ENCODE measurements around the gene MTUS2. TPM values are rescaled to one million over a fixed set of nuclear protein-coding genes. Genes with fewer than 3 reads are reported as not detected.

MTUS2 gene
- total and polyA plus RNA-seq, 2 donors (not counting 3 experiments of a cell fraction or from before 2014, with no cell fraction given): not detected

DNA sequence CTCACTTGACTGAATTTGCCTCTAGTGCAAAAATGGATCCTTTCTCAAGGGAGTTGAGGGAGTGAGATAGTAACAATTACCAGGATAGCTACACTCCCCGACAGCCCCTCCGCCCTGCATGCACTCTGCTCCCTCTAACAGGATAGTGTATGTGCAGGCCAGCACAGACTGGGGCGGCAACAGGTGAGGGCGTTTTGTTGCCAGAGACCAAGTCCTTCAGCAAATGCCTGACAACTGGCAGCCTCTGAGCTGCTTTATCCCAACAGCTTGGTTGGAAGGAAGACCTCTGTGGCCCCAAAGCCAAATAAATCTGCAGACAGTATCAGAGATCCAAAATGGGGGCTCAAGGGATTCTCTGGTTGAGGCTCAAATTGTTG, 688.7 kb downstream of the MTUS2 start:
- TF ChIP-seq, protein P1, sequence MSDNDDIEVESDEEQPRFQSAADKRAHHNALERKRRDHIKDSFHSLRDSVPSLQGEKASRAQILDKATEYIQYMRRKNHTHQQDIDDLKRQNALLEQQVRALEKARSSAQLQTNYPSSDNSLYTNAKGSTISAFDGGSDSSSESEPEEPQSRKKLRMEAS (IDR thresholded peaks at IDR 0.05; ENCODE audit: insufficient read depth, insufficient read length): no peak
- TF ChIP-seq GATA2 (IDR thresholded peaks at IDR 0.05; ENCODE audit: insufficient read depth, insufficient read length, low read depth, low read length) (no peak), POLR2AphosphoS5 (IDR thresholded peaks at IDR 0.05; ENCODE audit: insufficient read depth, low read depth, low read length) (no peak), MYC (IDR thresholded peaks at IDR 0.05; ENCODE audit: low read depth, low read length) (no peak), FOS (IDR thresholded peaks at IDR 0.05; ENCODE audit: borderline replicate concordance, insufficient read depth, low read length) (no peak), POLR2A (IDR thresholded peaks at IDR 0.05; ENCODE audit: low read depth, low read length) (no peak), JUN (IDR thresholded peaks at IDR 0.05; ENCODE audit: borderline replicate concordance, insufficient read depth, insufficient read length, low read depth) (no peak), EZH2 (IDR thresholded peaks at IDR 0.05; ENCODE audit: borderline replicate concordance, low read depth, low read length, severe bottlenecking) (no peak)
- TF ChIP-seq, protein P2, sequence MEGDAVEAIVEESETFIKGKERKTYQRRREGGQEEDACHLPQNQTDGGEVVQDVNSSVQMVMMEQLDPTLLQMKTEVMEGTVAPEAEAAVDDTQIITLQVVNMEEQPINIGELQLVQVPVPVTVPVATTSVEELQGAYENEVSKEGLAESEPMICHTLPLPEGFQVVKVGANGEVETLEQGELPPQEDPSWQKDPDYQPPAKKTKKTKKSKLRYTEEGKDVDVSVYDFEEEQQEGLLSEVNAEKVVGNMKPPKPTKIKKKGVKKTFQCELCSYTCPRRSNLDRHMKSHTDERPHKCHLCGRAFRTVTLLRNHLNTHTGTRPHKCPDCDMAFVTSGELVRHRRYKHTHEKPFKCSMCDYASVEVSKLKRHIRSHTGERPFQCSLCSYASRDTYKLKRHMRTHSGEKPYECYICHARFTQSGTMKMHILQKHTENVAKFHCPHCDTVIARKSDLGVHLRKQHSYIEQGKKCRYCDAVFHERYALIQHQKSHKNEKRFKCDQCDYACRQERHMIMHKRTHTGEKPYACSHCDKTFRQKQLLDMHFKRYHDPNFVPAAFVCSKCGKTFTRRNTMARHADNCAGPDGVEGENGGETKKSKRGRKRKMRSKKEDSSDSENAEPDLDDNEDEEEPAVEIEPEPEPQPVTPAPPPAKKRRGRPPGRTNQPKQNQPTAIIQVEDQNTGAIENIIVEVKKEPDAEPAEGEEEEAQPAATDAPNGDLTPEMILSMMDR (IDR thresholded peaks at IDR 0.05; ENCODE audit: extremely low read depth in 1 of 2, insufficient read depth in 1 of 2, low read depth in 1 of 2, low read length in 2 of 2): no peak
- no peaks in the 10 kb centered on the region for H3K79me2 ChIP-seq (ENCODE audit: control insufficient read depth, insufficient read depth, low read length)
- no peak overlapping the region for H2AFZ ChIP-seq (ENCODE audit: low read depth, low read length)
- H4K20me1 ChIP-seq (replicated peaks; ENCODE audit: control insufficient read depth, extremely low read depth, insufficient read depth, low read length): no peaks in the 10 kb centered on the region
- no peaks in the 10 kb centered on the region for H3K9me1 ChIP-seq (replicated peaks; ENCODE audit: control insufficient read depth, extremely low read depth, insufficient read depth, low read length)
- BruUV-seq (replicated peaks): no TSS peak
- H3K27me3 ChIP-seq (ENCODE audit: control insufficient read depth in 2 of 2, insufficient read depth in 2 of 2, low read length in 2 of 2): peaks cover 3 to 4% of the 10 kb centered on the region in 2 experiments
- FAIRE-seq (no peak), DNase-seq (ENCODE audit: low read depth, low spot score) (no peak)
- intact Hi-C loops (cut with micrococcal nuclease) (loop anchor here (1.0 kb wide), 7 partner anchors 41 to 606 kb away; partner anchors contain the start of gene SLC7A1), dilution Hi-C loops (cut with MboI; ENCODE audit: extremely low pct_ligation_motif_present, low sequenced_read_pairs) (no loop called here)
- peaks cover 0 to 2% of the 10 kb centered on the region in 2 experiments for H3K36me3 ChIP-seq (ENCODE audit: control insufficient read depth in 2 of 2, extremely low read depth in 1 of 2, insufficient read depth in 2 of 2, low read length in 2 of 2)
- ChIA-PET POLR2A (interaction anchor here (1.1 kb wide), 1 partner anchor 199 kb away, joined by 4 read pairs; no protein-coding TSS in a partner anchor), CTCF (interaction anchor here (1.0 to 10.8 kb wide), 34 partner anchors 8 to 606 kb away, joined by 3 to 301 read pairs (median 7); partner anchors contain the start of genes SLC7A1 and UBL3)
- no peaks in the 10 kb centered on the region for H3K4me1 ChIP-seq (ENCODE audit: control insufficient read depth, extremely low read depth, insufficient read depth, low read length)
- no peak overlapping the region for H3K9ac ChIP-seq (replicated peaks; ENCODE audit: extremely low read depth, insufficient read depth, low read length)
- no peak overlapping the region for H3K4me2 ChIP-seq (ENCODE audit: insufficient read depth, low read length)
- H3K4me3 ChIP-seq (replicated peaks in 1 of 3; ENCODE audit: insufficient read depth in 1 of 3, low read depth in 1 of 3, low read length in 3 of 3): no peak overlapping the region
- H3K9me3 ChIP-seq (replicated peaks; ENCODE audit: control insufficient read depth, insufficient read depth, low read length): no peaks in the 10 kb centered on the region
- H3K27ac ChIP-seq (ENCODE audit: insufficient read depth, low read depth, low read length): no peak overlapping the region
